Measurements from ENCODE around the gene AP2M1.

The AP2M1 gene

GRCh38 chr3:184177767-184178306 is 3.2 kb downstream of the AP2M1 start:
- in situ Hi-C loops (cut with HindIII; ENCODE audit: low sequenced_read_pairs) = no loop called here

DNA sequence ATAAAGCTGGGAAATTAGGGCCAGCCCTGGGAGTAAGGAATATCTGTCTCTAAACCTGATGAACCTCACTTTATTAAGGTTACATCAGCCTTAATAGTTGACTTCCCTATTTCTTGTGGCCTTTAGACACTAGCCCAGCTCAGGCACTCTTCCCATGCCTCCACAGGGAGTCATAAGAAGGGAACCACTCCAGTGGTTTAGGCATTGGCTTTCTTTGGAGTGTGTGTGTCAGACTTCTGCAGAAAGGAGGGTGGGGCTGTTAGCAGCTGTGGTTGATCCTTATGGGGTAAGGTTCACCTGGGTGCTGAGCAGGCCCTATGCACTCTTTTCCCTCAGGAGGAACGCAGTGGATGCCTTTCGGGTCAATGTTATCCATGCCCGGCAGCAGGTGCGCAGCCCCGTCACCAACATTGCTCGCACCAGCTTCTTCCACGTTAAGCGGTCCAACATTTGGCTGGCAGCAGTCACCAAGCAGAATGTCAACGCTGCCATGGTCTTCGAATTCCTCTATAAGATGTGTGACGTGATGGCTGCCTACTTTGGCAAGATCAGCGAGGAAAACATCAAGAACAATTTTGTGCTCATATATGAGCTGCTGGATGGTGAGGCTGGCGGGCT is 4.0 kb downstream of the AP2M1 start:
- in situ Hi-C loops (cut with HindIII; ENCODE audit: low sequenced_read_pairs) = no loop called here

DNA sequence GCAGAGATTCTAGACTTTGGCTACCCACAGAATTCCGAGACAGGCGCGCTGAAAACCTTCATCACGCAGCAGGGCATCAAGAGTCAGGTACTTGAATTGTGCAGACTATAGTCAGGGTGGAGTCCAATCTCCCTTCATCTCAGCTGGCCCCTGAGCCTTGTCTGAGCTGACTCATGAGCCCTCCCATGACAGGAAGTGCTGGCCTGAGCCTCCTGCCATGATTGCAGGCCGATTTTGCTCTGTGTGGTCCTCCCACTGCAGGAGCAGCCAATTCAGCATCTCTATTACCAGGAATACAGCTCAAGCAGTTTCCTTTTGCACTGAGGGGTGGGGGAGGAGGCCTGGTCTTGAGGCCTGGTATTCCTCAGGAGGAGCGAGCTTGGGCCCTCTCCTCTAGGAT is 5.5 kb downstream of the AP2M1 start:
- in situ Hi-C loops (cut with HindIII; ENCODE audit: low sequenced_read_pairs) = no loop called here

DNA sequence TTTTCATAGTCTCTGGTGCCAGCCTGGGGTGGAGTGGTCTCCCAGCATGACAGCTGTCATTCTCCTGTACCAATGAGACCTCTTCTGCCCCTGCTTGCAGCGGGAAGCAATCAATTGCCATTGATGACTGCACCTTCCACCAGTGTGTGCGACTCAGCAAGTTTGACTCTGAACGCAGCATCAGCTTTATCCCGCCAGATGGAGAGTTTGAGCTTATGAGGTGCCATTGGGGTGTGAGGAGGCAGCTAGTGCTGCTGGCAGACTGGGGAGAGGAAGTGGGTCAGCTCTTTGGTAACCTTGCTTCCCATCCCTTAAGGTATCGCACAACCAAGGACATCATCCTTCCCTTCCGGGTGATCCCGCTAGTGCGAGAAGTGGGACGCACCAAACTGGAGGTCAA is 6.9 kb downstream of the AP2M1 start:
- in situ Hi-C loops (cut with HindIII; ENCODE audit: low sequenced_read_pairs) = no loop called here

DNA sequence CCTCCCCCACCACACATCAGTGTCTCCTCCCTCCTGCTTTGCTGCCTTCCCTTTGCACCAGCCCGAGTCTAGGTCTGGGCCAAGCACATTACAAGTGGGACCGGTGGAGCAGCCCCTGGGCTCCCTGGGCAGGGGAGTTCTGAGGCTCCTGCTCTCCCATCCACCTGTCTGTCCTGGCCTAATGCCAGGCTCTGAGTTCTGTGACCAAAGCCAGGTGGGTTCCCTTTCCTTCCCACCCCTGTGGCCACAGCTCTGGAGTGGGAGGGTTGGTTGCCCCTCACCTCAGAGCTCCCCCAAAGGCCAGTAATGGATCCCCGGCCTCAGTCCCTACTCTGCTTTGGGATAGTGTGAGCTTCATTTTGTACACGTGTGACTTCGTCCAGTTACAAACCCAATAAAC is 9.0 kb downstream of the AP2M1 start:
- in situ Hi-C loops (cut with HindIII; ENCODE audit: low sequenced_read_pairs) = no loop called here

GRCh38 chr3:184184546-184185230 is 10.0 kb downstream of the AP2M1 start:
- in situ Hi-C loops (cut with HindIII; ENCODE audit: low sequenced_read_pairs) = no loop called here

DNA sequence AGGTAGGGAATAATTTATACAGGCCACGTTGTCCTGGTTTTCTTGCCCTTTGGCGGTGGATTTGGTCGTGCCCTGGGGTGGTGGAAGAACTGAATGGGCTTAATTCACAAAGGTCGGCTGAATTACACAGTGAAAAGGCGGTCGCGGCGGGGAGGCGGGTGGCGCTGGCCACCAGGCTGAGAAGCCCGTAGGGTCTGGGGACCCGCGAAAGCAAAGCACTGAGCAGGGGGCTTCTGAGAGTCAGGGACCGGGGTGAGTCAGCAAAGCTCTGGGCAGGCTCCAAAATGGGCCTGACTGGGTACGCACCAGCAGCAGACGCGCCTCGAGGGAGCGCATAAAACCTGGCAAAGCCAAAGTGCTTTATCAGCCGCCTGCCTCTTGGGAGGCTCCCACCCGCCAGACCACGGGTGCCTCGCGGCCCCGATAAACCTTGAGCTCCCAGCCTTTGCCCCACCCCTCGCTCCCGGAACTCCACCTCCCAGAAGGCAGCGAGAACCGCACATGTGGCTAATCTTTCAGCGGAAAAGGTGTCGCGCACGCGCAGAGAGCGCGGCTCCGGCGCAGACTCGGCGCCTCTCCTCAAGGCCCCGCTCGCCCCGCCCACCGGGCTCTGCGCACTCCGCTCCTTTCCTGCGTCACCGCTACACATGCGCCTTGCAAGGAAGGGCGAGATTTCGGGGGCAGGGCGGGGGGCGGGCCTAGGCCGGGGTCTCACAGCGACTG is 11.0 kb downstream of the AP2M1 start:
- in situ Hi-C loops (cut with HindIII; ENCODE audit: low sequenced_read_pairs) = no loop called here

- in situ Hi-C loops (cut with HindIII; ENCODE audit: low sequenced_read_pairs) = no loop called here
Measured at GRCh38 chr3:184186184-184186901, 11.7 kb downstream of the AP2M1 start, which contains the start of gene ABCF3. Gene ABCF3 (plus strand): TSS chr3:184186199. CDS start chr3:184186208, 9 bp downstream.

GRCh38 chr3:184186902-184187207 is 12.2 kb downstream of the AP2M1 start:
- in situ Hi-C loops (cut with HindIII; ENCODE audit: low sequenced_read_pairs) = no loop called here

- in situ Hi-C loops (cut with HindIII; ENCODE audit: low sequenced_read_pairs) = no loop called here
Measured at GRCh38 chr3:184188080-184188479, 13.4 kb downstream of the AP2M1 start.

DNA sequence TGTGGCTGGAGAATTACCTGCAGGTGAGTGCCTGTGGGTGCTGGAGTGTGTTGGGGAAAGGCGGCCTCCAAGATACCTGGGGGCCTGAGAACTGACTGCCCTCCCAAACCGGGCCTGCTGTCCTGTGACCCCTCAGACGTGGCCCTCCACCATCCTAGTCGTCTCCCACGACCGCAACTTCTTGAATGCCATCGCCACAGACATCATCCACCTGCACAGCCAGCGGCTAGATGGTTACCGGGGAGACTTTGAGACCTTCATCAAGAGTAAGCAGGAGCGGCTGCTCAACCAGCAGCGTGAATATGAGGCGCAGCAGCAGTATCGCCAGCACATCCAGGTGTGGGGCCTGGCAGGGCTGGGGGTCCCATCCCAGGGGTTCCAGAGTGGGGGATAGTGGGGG is 14.8 kb downstream of the AP2M1 start:
- in situ Hi-C loops (cut with HindIII; ENCODE audit: low sequenced_read_pairs) = no loop called here

DNA sequence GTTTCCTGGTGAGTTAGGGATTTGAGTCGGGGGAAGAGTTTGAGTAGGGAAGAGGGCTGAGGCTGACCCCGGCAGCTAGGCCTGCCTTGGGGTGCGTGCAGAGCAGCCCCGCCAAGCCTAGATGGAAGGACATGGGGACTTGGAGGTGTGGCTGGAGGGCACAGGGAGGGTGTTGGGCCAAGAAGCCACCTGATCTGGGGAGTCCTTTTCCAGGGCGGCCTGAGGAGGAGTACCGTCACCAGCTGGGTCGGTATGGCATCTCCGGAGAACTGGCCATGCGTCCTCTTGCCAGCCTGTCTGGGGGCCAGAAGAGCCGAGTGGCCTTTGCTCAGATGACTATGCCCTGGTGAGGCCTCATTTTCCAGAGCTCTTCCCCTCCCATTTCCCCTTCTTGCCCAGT is 18.2 kb downstream of the AP2M1 start:
- in situ Hi-C loops (cut with HindIII; ENCODE audit: low sequenced_read_pairs) = no loop called here

GRCh38 chr3:184193991-184194539 is 19.4 kb downstream of the AP2M1 start:
- in situ Hi-C loops (cut with HindIII; ENCODE audit: low sequenced_read_pairs) = no loop called here

GRCh38 chr3:184196536-184196935 is 21.9 kb downstream of the AP2M1 start:
- in situ Hi-C loops (cut with HindIII; ENCODE audit: low sequenced_read_pairs) = no loop called here

- in situ Hi-C loops (cut with HindIII; ENCODE audit: low sequenced_read_pairs) = no loop called here
Measured at GRCh38 chr3:184198509-184198908, 23.9 kb downstream of the AP2M1 start.

GRCh38 chr3:184200825-184201224 is 26.2 kb downstream of the AP2M1 start:
- in situ Hi-C loops (cut with HindIII; ENCODE audit: low sequenced_read_pairs) = no loop called here

GRCh38 chr3:184203526-184203925 is 28.9 kb downstream of the AP2M1 start:
- in situ Hi-C loops (cut with HindIII; ENCODE audit: low sequenced_read_pairs) = no loop called here

DNA sequence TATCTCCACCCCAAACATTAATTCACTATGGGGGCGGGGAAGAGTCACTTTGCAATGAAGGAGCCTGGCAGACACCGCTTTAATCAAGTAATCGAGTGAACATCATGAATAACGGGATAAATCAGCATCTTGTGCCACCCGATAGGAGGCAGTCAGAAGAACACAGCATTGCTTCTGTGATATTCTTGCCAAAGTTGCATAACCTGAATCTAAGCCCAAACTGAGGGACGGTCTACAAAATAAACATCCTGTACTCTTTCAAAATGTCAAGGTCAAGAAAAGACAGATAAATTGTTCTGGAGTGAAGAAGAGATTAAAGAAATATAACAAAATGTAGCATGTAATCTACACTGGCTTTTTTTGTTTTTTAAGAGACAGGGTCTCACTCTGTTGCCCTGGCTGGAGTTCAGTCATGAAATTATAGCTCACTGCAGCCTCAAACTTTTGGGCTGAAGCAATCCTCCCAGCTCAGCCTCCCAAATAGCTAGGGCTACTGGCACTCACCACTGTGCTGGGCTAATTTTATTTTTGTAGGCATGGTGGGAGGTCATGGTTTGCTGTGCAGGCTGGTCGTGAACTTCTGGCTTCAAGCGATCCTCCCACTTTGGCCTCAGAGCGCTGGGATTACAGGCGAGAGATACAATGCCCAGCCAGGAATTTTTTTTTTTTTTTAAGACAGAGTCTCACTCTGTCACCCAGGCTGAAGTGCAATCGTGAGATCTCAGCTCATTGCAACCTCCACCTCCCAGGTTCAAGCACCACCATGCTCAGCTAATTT is 34.7 kb downstream of the AP2M1 start:
- in situ Hi-C loops (cut with HindIII; ENCODE audit: low sequenced_read_pairs) = no loop called here

DNA sequence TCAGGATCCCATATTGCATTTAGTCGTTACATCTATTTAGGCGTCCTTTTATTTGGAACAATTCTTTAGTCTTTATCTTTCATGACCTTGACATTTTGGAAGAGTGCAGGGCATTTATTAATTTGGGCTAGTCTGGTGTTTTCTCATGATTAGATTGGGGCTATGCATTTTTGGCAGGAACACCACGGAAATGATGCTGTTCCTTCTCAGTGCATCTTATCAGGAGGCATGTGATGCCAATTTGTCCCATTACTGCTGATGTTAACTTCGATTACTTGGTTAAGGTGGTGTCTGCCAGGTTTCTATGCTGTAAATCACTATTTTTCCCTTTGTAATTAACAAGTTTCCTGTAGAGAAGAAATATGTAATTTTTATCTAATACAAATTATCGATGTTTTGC is 36.6 kb downstream of the AP2M1 start:
- in situ Hi-C loops (cut with HindIII; ENCODE audit: low sequenced_read_pairs) = no loop called here

GRCh38 chr3:184211718-184212117 is 37.1 kb downstream of the AP2M1 start:
- in situ Hi-C loops (cut with HindIII; ENCODE audit: low sequenced_read_pairs) = no loop called here

Measured in DLD1 (cell line).